HG02763 (cell line): ENCODE data around the gene FAM219B.
"Not testable (repeated sequence)": the region's sequence is repeated elsewhere in the genome, so short reads cannot be mapped to it uniquely, and the experiment has no call there.

Experiments
- ATAC-seq: cut with Tn5 transposase; IDR thresholded peaks from one replicate; pipeline ENCODE4 v1.9.1; 2021; ENCODE audit warnings: mild to moderate bottlenecking, moderate library complexity; ENCODE audit not compliant: unreplicated experiment

FAM219B gene, protein sequence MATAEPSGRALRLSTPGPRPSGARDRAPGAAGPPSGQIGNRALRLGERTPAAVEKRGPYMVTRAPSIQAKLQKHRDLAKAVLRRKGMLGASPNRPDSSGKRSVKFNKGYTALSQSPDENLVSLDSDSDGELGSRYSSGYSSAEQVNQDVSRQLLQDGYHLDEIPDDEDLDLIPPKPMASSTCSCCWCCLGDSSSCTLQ

DNA sequence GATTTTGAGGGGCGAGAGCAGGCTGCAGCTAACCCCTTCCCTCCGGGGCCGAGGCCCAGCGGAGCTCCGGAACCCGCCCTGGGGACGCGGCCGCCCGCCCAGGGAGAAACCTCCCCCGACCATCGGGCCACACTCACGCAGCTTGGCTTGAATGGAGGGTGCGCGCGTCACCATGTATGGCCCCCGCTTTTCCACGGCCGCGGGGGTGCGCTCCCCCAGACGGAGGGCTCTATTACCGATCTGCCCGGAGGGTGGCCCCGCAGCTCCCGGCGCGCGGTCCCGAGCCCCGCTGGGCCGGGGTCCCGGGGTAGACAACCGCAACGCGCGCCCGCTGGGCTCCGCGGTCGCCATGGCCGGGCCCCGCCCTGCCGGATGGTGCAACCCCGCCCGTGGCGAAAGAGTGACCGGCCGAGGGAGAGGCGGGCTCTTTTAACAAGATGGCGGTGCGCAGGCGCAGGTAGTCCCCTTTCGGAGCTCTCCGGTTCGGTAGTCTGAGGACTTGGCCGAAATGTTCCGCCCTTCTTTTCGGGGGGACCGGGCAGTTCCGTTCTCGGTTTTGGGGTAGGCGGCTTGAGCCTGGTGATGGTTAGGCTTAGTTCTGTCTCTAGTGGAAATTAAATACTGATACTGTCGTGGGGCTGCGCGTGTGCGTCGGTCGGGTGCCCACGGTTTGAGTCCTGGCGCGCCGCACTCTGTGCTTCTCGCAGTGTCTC is at the start of gene FAM219B:
Gene FAM219B, minus strand, starts transcription at position 402 of the 713 bp plus-strand sequence. Its CDS starts 51 bp downstream, at position 351.
- peak; percentile 86 for ATAC-seq

DNA sequence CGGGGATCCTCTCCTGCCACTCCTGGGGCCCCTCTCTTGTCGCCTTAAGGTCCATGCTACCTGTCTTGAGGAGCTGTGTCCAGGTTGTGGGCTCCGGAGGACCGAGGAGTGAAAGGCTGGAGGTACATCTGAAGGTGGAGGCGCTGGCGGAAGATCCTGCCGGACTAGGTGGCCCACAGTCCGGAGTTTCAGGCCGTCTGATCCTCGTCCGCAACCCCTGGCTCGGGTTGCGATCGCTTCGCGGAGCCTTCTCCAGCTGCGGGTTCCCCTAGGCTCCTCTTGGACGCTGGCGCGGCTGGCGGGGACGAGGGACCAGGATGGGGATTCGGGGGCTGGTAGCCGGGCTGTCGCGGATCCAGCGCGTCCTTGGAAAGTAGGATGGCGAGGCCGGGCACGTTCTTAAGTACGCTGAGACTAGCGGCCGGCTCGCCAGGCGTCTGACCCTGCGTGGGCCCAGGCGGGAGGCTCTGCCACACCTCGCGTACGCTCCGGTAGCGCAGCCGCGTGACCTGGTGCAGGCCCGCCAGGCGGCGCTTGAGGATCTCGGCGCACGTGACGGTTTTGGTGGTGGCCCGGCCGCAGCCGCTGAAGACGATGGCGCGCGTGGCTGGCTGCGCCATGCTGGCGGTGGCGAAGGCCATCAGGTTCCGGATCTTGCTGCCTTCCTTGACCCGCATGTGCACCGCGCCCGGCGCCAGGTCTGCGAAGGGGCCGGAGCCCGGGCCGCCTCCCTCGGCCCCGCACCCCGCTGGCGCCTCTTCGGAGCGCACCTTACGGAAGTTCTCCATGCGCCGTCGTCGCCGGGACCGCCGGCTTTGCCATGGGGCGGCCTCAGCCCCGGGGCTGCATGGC is 49.4 kb upstream of the FAM219B start:
- ATAC-seq = peak; percentile 36

DNA sequence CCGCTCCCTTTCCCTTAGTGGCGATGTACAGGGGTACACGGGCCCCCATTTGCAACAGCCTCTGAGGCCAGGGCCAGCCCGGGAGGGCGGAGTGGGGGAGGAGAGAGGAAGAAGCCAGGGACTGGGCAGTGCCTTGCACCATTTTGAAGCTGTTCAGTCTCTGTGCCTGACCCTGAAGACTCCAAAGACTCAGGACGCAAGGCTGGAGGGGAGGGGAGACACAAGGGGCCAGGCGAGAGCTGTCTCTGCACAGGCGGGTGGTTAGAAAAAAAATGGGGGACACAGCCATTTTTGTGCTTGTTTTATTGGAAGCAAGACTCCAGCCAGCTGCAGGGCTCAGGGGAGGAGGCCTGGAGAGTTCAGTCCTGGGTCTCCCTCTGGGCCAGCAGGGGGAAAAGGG is 48.4 kb upstream of the FAM219B start:
- no peak for ATAC-seq

DNA sequence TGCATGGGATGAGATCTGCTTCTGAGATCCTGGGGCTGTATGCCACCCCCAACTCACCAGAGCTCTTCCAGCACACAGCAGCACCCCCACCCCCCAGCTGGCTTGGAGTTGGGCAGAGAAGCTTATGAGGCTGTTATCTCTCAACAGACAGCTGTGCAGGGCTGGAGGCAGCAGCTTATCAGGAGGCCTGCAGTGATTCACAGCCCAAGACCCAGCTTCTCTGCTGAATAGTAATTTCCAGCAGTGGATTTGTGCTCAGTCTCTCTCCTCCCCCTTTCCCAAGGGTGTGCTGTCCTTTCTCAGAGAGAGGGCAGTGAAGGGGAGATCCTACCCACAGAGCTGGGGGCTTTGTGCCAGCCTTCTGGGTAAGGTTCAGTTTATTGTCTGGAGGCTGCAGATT is 47.9 kb upstream of the FAM219B start:
- no peak for ATAC-seq

DNA sequence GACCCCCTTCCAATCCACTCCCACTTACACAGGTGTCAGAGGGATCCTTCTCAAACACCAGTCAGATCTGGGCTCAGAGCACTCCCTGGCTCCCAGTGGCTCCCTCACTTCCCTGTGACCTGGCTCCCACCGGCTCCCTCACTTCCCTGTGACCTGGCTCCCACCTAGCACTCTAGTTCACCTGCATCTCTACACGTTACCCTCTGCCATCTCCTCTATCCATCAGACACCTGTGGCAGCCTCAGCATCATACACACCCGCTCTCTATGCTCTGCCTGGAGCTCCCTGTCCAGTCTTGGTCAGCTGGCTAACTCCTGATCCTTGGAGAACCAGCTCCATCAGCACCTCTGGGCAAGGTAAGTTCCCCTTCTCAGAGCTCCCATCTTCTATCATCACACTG is 44.4 kb upstream of the FAM219B start:
- no peak for ATAC-seq

DNA sequence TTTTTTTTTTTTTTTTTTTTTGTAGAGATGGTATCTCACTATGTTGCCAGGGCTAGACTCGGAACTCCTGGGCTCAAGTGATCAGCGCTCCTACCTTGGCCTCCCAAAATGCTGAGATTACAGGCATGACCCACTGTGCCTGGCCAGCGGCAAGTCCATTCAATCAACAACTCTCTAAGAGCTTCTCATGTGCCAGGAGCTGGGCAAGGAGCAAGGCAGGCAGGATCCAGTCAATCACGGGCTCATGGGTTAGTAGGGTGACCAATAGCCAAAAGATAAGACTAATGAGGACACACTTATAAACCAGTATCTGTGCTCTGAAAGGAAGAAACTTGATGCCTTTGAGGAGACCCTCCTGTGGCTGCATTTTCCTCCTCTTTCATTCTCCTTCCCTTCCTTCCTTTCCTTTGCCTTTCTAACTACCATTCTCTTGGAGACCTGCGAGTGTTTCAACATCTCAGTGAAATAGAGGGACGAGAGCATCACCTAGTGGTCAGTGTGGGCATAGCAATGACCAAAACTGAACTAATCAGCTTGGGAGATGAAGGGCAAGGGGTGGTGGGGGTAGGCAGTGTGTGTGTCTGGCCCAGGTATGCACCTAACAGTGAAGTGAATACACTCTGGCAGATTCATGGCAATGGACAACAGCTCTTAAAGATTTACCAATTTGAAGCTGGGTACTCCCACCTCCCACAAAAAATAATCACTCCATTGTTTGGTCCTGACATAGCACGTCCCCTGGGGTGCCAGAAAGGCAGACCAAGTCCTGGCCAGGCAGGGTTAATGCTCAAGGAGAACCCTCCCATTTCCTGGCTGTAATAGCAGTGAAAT is 43.6 kb upstream of the FAM219B start:
- no peak for ATAC-seq

DNA sequence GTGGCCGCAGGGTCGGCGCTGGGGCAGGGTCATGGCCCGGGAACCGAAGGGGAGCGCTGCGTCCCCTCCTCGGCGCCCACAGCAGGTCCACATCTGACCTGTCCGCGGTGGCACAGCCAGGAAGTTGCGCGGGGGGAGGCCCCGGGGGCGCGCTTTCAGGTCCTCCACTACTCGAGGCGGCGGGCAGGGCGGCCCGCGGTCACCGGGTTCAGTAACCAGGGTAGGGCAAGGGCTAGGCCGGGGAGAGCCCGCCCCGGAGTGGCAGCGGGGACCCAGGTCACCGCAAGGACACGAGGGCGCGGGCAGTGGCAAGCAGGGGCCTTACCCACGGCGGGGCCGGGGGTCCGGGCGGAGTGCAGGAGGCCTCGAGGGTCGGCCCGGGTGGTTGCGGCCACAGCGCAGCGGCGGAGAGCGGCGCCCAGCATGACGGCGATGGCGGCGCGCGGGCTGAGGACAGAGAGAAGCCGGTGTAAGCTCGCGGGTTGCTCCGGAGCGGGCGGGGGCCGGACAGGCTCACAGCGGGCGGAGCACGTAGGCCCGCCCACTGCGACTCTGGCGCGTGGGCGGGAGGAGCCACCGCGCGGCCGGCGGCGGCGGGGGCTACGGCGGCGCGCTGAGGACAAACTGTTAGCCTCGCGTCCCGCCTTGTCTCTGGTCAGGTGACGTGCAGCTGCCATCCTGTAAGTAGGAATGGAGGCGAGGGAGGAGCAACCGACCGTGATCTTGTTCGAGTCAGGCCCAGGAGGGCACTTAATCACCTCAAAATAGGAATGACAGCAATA is 31.1 kb upstream of the FAM219B start, which contains the start of gene COX5A:
Gene COX5A, minus strand, starts transcription at position 484 of the 782 bp plus-strand sequence. Its CDS starts 59 bp downstream, at position 425.
- ATAC-seq = peak; percentile 91

DNA sequence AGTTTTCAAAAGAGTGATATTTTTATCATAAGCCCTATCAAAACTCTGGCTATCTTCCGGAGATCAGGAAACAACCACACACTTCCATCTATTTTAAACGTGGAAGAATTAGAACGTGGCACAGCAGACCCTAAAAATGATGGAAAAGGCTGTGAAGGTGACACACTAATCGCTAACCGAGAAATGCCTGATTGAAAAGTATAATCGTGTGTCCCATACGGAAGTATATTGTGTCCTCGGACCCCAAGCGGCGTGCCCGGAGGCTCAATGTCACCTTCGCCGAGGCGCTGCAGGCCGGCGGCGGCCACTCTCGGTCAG is 30.6 kb upstream of the FAM219B start:
- ATAC-seq = no peak

DNA sequence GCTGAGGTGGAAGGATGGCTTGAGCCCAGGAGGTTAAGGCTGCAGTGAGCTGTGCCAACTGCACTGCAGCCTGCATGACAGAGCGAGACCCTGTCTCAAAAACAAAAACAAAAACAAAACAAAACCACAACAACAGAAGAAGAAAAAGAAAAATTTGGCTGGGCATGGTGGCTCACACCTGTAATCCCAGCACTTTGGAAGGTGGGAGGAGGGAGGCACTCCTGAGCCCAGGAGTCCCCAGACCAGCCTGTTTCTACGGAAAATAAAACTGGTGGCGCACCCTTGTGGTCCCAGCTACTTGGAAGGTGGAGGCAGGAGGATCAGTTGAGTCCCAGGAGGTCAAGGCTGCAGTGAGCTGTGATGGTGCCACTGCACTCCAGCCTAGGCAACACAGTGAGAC is 28.5 kb upstream of the FAM219B start:
- ATAC-seq = not testable (repeated sequence)

DNA sequence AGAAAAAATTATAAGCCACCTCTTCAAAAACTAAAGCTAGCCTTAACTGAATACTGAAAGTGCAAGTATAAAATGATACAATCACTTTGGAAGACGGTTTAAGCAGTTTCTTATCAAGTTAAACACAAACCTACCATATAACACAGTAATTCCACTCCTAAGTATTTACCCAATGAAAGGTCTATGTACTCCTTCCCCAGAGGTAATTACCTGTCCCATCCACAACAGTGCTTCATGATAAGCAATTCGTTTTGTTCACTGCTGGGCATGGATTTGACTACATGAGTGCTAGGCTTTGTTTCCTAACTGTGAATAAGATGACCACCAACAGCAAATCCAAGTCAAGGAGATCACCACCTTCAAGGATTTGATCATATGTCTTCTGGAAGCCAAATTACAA is 26.9 kb upstream of the FAM219B start:
- ATAC-seq = no peak

DNA sequence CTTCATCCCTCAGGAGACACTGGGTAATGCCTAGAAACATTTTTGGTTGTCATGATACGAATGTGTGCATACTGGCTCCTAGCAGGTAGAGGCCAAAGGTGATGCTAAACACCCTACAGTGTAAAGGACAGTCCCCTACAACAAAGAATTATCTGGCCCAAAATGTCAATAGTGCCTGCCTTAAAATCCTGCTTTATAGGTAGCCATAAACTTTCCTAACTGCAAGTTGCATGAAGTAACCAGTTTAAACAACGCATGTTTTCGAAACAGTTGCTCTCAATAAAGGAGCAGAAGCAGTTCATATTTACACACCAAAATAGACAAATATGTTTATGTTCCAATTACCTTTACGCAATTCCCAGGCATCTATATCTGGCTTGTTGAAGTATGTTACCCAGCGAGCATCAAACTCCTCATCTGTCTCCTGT is 22.1 kb upstream of the FAM219B start:
- ATAC-seq = no peak

DNA sequence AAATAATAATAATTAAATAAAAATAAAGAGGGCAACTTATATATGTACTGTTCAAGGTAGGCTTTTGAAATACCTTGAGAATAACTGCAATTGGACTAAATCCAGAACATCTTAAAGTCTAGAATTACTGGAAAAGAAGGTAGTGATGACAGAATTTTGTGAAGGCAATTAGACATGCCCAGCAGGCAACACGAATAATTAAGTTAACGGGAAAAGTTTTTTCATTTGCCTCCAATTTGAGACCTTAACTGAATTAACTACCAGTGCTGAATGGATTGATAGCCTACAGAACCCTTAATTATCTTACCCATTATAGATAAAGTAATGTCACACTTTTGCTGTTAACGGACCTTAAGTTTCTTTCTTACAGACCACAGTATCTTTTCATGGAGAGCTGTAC is 17.9 kb upstream of the FAM219B start:
- ATAC-seq = no peak

DNA sequence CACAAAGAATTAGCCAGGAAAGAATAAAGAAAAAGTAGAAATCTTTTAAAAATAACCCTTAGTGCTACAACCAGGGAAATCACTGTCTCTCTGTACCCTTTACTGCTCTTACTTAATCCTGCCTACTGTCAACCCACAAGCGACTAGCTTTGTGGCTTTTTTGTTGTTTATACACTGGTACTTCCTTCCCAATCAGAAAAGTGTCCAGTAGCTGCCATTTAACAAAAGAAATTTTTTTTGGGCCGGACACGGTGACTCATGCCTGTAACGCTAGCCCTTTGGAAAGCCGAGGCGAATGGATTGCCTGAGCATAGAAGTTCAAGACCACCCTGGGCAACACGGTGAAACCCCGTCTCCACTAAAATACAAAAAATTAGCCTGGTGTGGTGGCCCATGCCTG is 13.8 kb upstream of the FAM219B start:
- no peak for ATAC-seq

DNA sequence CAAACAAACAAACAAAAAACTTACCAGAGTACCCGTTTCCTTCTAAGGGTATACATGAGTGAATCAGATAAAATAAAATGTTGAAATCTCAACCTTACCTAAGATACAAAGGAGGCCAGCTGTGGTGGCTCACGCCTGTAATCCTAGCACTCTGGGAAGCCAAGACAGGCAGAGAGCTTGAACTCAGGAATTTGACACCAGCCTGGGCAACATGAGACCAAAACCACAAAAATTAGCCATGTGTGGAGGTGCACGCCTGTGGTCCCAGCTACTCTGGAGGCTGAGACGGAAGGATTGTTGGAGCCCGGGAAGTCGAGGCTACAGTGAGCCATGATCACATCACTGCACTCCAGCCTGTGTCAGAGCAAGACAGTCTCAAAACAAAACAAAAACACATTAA is 11.0 kb upstream of the FAM219B start:
- no peak for ATAC-seq

DNA sequence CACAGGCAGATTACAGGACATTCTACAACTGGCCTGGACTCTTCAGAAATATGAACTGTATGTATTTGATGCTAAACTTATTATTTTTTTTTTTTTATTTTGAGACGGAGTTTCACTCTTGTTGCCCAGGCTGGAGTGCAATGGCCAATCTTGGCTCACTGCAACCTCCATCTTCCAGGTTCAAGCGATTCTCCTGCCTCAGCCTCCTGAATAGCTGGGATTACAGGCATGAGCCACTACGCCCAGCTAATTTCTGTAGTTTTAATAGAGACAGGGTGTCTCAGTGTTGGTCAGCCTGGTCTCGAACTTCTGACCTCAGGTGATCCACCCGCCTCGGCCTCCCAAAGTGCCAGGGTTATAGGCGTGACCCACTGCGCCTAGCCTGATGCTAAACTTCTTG is 7.1 kb upstream of the FAM219B start:
- not testable (repeated sequence) for ATAC-seq

DNA sequence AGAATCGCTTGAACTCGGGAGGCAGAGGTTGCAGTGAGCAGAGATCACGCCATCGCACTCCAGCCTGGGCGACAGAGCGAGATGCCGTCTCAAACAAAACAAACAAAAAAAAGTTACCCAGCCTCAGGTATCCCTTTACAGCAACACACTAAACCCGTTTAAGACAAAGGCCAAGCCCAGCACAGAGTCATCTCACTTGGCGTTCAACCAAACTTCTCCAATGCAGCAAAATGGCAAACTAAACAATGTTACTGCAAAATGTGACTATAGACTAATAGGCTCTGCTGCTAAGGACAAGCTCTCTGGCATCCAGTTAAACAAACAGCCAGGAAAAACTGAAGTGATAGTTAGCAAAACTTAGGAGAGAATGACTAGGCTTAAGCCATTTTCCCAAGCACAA is 6.4 kb upstream of the FAM219B start:
- no peak for ATAC-seq

DNA sequence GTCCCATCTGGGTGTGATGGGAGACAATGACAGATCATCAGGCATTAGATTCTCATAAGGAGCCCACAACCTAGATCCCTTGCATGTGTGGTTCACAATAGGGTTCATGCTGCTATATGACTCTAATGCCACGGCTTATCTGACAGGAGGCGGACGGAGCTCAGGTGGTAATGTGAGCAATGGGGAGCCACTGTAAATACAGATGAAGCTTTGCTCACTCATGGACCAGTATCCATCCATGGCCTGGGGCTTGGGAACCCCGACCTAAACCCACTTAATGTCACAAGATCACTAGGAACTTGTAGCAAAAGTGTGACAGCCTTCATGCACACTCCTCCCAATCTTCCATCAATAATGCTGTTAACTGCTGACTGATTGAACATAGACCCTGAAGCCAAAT is 2.0 kb upstream of the FAM219B start:
- no peak for ATAC-seq

DNA sequence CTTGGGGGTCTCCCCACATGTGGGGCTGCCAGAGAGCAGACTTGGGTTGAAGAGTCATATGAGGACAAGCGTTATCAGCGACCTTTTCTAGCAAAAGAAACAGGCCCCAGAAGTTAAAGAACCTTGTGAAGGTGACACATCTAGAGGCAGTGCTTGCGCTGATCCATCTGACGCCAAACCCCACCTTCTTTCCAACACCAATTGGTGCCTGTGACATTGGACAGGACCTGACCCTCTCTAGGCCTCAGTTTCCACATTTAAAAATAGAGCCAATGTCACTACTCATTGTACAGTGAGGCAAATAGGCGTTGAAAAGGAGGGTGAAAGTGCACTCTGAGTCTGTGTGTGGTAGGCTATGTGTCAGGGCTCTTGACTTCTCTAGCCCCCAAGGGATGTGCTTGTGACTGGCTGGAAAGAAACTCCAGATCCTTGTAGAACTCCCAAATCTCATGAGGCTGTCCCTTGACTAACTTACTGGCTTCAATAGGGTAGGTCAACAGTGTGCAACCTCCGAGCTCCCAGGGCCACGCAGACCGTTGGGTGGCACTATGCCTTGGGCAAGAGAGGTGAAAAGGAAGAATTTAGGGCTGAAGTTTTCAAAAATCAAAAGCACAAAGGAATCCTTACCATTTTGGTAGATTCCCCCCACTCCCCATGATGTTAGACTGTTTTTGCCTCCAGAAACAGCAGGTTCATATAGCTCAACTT is 666 bp upstream of the FAM219B start:
- no peak for ATAC-seq

DNA sequence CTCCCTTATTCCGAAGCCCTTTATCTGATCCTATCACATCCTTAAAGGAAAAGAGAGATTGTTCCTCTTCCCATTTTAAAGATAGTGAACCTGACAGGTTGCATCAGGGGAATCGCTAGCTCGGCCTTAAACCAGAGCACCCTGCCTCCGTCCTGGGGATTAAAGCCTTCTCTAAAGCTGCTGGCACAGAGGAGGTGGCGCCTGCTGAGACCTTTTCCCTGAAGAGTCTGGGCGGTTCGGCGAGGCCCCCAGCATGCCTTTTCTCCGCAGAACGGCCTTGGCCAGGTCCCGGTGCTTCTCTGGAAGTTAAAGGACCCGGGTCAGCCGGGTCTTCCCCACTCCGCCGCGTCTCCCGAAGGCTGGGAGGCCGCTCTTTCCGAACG is 593 bp downstream of the FAM219B start:
- ATAC-seq = no peak
